ENCODE results near the gene ALDH3B2.
"Not testable (repeated sequence)": the region's sequence is repeated elsewhere in the genome, so short reads cannot be mapped to it uniquely, and the experiment has no call there.

- TF ChIP-seq CTCF (IDR thresholded peaks at IDR 0.05 in 4 of 5, conservative IDR thresholded peaks at IDR 0.05 in 1 of 5); POLR2A (IDR thresholded peaks at IDR 0.05): not testable (repeated sequence)
These were observed 35.4 kb upstream of the ALDH3B2 start for GRCh38 chr11:67709806-67710205.

Measured in gastrocnemius medialis (tissue), 4 donors.